Mesothelial cell of epicardium (in vitro differentiated cells): ENCODE data around the gene CEP78. TPM values are rescaled to one million over a fixed set of nuclear protein-coding genes. Genes with fewer than 3 reads are reported as not detected.
"Not testable (repeated sequence)": the region's sequence is repeated elsewhere in the genome, so short reads cannot be mapped to it uniquely, and the experiment has no call there.

Source experiments
- DNase-seq, 2 experiments: peaks; one replicate each; pipeline ENCODE4 v3.0.0; 2021; ENCODE audit warnings: low spot score in 2 of 2; ENCODE audit not compliant: unreplicated experiment in 2 of 2
- H3K27ac Mint-ChIP-seq: 2 replicates; pipeline ENCODE4 v1.8.0; 2021; ENCODE audit warnings: mixed read lengths
- H3K27me3 Mint-ChIP-seq: 2 replicates; pipeline ENCODE4 v1.8.0; 2021; ENCODE audit warnings: low read depth, mixed read lengths
- H3K36me3 Mint-ChIP-seq: 2 replicates; pipeline ENCODE4 v1.8.0; 2021; ENCODE audit warnings: mixed read lengths
- H3K4me1 Mint-ChIP-seq: 2 replicates; pipeline ENCODE4 v1.8.0; 2021; ENCODE audit warnings: mixed read lengths
- H3K4me3 Mint-ChIP-seq: 2 replicates; pipeline ENCODE4 v1.8.0; 2021; ENCODE audit warnings: mild to moderate bottlenecking, moderate library complexity, mixed read lengths
- H3K9me3 Mint-ChIP-seq: 2 replicates; pipeline ENCODE4 v1.8.0; 2021; ENCODE audit warnings: mixed read lengths
- total RNA-seq: library from RNA; stranded (reverse); gene quantifications from 3 replicates; pipeline ENCODE4 v1.2.1, GENCODE V29; 2021
- TF ChIP-seq, protein P1 (sequence below): fragments of 200-600 bp; sonication (generic); IDR thresholded peaks from one replicate; pipeline ENCODE4 v1.5.0; 2021; ENCODE audit warnings: antibody characterized with exemption; ENCODE audit not compliant: unreplicated experiment

The CEP78 gene
- total RNA-seq, 1 donor from 2014 or later = 40.9 TPM

DNA sequence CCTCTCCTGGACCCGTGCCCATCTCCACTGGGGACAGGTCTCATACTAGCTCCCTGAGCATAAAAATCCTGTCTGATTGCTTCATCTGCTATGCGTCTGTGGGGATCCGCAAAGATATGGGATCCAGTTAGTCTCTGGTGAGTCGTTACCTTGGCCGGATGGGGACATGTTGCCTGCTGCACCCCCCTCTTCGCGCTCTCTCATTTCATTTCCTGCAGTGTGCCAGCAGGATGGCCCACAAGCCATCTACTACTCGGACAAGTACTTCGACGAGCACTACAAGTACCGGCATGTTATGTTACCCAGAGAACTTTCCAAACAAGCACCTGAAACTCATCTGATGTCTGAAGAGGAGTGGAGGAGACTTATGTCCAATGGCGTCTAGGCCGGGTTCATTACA lies 17.0 kb upstream of the CEP78 start:
- peaks cover 3% of the 10 kb centered on the region for H3K36me3 Mint-ChIP-seq
- peaks cover 18% of the 10 kb centered on the region for H3K9me3 Mint-ChIP-seq
- no peaks in the 10 kb centered on the region for H3K4me1 Mint-ChIP-seq
- H3K4me3 Mint-ChIP-seq = no peak overlapping the region
- H3K27ac Mint-ChIP-seq = no peak overlapping the region
- no peaks in the 10 kb centered on the region for H3K27me3 Mint-ChIP-seq
- TF ChIP-seq, protein P1, sequence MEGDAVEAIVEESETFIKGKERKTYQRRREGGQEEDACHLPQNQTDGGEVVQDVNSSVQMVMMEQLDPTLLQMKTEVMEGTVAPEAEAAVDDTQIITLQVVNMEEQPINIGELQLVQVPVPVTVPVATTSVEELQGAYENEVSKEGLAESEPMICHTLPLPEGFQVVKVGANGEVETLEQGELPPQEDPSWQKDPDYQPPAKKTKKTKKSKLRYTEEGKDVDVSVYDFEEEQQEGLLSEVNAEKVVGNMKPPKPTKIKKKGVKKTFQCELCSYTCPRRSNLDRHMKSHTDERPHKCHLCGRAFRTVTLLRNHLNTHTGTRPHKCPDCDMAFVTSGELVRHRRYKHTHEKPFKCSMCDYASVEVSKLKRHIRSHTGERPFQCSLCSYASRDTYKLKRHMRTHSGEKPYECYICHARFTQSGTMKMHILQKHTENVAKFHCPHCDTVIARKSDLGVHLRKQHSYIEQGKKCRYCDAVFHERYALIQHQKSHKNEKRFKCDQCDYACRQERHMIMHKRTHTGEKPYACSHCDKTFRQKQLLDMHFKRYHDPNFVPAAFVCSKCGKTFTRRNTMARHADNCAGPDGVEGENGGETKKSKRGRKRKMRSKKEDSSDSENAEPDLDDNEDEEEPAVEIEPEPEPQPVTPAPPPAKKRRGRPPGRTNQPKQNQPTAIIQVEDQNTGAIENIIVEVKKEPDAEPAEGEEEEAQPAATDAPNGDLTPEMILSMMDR = no peak
- no peak for DNase-seq

DNA sequence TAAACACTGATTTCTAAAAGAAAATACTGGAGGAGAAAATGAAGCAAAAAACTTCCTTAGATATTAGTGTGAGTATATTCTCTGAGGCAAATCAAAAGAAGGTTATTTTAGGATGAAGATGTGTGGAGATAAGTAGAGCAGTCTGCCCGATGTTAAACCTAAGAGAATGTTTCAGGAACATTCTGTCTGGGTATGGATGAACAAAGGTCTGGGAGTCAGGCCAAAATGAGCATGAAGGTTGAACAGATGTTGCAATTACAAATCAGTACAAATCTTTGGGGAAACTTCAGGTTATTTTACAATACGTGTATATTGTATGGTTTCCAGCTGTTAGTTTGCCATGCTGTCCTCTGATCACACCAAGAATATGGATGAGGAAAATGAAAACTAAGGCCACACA lies 14.4 kb upstream of the CEP78 start:
- H3K27ac Mint-ChIP-seq = no peak overlapping the region
- DNase-seq = no peak
- peaks cover 23% of the 10 kb centered on the region for H3K9me3 Mint-ChIP-seq
- H3K4me1 Mint-ChIP-seq = no peaks in the 10 kb centered on the region
- TF ChIP-seq, protein P1 = no peak
- no peak overlapping the region for H3K4me3 Mint-ChIP-seq
- peaks cover 3% of the 10 kb centered on the region for H3K36me3 Mint-ChIP-seq
- no peaks in the 10 kb centered on the region for H3K27me3 Mint-ChIP-seq

DNA sequence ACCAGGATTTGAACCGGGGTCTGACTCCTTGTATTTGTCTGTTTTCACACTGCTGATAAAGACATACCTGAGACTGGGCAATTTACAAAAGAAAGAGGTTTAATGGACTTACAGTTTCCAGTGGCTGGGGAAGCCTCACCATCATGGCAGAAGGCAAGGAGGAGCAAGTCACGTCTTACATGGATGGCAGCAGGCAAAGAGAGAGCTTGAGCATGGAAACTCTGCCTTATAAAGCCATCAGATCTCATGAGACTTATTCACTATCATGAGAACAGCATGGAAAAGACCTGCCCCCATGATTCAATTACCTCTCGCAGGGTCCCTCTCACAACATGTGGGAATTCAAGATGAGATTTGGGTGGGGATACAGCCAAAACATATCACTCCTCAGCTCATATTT lies 14.0 kb upstream of the CEP78 start:
- peaks cover 23% of the 10 kb centered on the region for H3K9me3 Mint-ChIP-seq
- H3K4me3 Mint-ChIP-seq, H3K27me3 Mint-ChIP-seq, H3K27ac Mint-ChIP-seq, H3K4me1 Mint-ChIP-seq, DNase-seq, H3K36me3 Mint-ChIP-seq: not testable (repeated sequence)

DNA sequence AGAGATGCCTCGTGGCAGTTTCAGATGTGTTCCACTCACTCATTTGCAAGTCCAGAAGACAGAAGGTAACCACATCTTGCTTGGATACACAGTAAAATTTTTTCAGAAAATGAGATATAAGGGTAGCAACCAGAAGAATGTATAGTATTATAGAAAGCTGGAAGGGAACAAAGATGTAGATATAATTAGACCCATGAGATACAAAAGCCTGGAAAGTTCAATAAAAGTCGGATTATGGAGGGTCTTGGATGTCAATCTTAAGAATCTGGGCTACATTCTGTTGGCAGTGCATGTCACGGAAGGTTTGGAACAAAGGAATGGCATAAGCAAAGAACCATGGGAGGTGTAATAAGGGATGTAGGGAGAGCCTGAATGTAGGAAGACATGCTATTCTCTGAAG lies 5.1 kb upstream of the CEP78 start:
- Mint-ChIP-seq H3K27ac (no peak overlapping the region), H3K36me3 (no peaks in the 10 kb centered on the region), H3K4me1 (peaks cover under 1% of the 10 kb centered on the region), H3K9me3 (no peaks in the 10 kb centered on the region), H3K4me3 (no peak overlapping the region), H3K27me3 (no peaks in the 10 kb centered on the region)
- no peak for DNase-seq
- TF ChIP-seq, protein P1 = no peak

DNA sequence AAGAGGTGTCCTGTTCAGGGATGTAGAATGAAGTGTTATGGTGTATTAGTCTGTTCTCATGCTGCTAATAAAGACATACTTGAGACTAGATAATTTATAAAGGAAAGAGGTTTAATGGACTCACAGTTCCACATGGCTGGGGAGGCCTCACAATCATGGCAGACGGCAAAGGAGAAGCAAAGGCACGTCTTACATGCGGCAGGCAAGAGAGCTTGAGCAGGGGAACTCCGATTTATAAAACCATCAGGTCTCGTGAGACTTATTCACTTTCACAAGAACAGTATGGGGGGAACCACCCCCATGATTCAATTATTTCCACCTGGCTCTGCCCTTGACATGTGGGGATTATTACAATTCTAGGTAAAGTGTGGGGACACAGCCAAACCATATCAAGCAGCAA lies 3.4 kb upstream of the CEP78 start:
- not testable (repeated sequence) for H3K27me3 Mint-ChIP-seq, H3K27ac Mint-ChIP-seq, DNase-seq, H3K36me3 Mint-ChIP-seq, H3K4me1 Mint-ChIP-seq, H3K4me3 Mint-ChIP-seq, H3K9me3 Mint-ChIP-seq

DNA sequence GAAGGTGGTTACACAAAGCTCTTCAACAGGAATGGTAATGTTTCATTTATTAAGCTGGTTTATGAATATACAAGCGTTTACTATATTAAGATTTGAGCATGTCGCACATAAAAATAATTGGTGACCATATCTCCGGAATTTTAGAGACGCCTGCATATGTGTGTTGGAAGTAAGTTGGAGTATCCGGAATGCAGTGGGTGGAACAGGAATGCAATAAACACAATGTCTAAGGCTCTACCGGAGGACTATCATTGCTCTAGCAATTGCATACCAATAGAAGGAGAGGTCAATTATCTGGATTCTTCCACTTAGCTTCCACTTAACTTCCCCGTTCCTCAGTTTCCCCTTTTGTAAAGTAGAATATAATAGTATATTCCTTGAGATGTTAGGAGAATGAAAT lies 1.1 kb upstream of the CEP78 start:
- H3K27me3 Mint-ChIP-seq = no peaks in the 10 kb centered on the region
- no peak overlapping the region for H3K27ac Mint-ChIP-seq
- peak overlapping the region; percentile 97 for H3K4me3 Mint-ChIP-seq

More for the DNA sequence above, 1.1 kb upstream of the CEP78 start:
- DNase-seq = no peak
- Mint-ChIP-seq H3K4me1 (peaks cover 21% of the 10 kb centered on the region), H3K9me3 (no peaks in the 10 kb centered on the region), H3K36me3 (no peaks in the 10 kb centered on the region)
- TF ChIP-seq, protein P1 = no peak
